ENCODE measurements around the gene ADAMTS1.
"Not testable (repeated sequence)": the region's sequence is repeated elsewhere in the genome, so short reads cannot be mapped to it uniquely, and the experiment has no call there.

DNA sequence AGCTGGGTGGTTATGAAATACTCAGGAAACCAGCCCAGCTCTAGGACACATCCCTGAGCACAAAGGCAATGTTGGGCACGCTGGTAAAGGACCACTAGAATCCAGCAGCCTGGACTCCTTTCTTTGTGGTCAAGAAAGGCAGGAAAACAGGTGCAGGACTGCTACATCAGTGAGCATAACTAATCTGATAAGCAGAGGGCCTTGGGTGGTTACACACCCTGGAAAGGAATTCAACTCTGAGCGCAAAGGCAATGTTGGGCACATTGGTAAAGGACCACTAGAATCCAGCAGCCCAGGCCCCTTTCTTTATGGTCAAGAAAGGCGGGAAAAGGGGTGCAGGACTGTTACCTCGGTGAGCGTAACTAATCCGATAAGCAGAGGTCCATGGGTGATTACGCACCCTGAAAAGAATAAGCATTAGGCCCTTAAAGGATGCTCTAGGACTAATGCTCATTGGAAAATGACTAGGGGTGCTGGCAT lies 11.7 kb upstream of the ADAMTS1 start:
- not testable (repeated sequence) for TF ChIP-seq TAF1 (IDR thresholded peaks at IDR 0.05; ENCODE audit: borderline replicate concordance, low read depth, low read length); POLR2A (IDR thresholded peaks at IDR 0.05; ENCODE audit: low read depth, low read length); POLR2AphosphoS5 (IDR thresholded peaks at IDR 0.05; ENCODE audit: low read depth, low read length)

Data from GM12892 (cell line).